ENCODE data around the gene TRAF3IP1. TPM values are rescaled to one million over a fixed set of nuclear protein-coding genes. Genes with fewer than 3 reads are reported as not detected.

The TRAF3IP1 gene
- total RNA-seq, 1 donor from 2014 or later, result 11.2 TPM

- no peak overlapping the region for H3K9ac ChIP-seq
- H3K27ac ChIP-seq, result no peak overlapping the region
- H3K27me3 Mint-ChIP-seq (ENCODE audit: insufficient read depth, low read depth), result no peaks in the 10 kb centered on the region
- no peaks in the 10 kb centered on the region for H3K4me1 ChIP-seq
- no peak overlapping the region for H2AFZ ChIP-seq (replicated peaks)
- no peak overlapping the region for H3K27ac Mint-ChIP-seq
- H3K4me3 ChIP-seq, result no peak overlapping the region
- H3K36me3 Mint-ChIP-seq, result peaks cover 10% of the 10 kb centered on the region
- H3K9me3 Mint-ChIP-seq, result no peaks in the 10 kb centered on the region
- H3K4me3 Mint-ChIP-seq, result no peak overlapping the region
- TF ChIP-seq EZH2phosphoT487 (IDR thresholded peaks at IDR 0.05) (no peak), CTCF (IDR thresholded peaks at IDR 0.05) (no peak), EZH2 (IDR thresholded peaks at IDR 0.05) (no peak)
- no peaks in the 10 kb centered on the region for H3K27me3 ChIP-seq
- H3K9me3 ChIP-seq (ENCODE audit: low read depth), result no peaks in the 10 kb centered on the region
- peaks cover 3% of the 10 kb centered on the region for H3K36me3 ChIP-seq
- H3K4me1 Mint-ChIP-seq, result peaks cover 15% of the 10 kb centered on the region
- H3K79me2 ChIP-seq (ENCODE audit: low read depth), result no peaks in the 10 kb centered on the region
- no peaks in the 10 kb centered on the region for H3F3A ChIP-seq (ENCODE audit: low read depth)
- peaks cover under 1% of the 10 kb centered on the region for H4K20me1 ChIP-seq (ENCODE audit: low read depth)
- no peak overlapping the region for H3K4me2 ChIP-seq
- DNase-seq (ENCODE audit: low spot score), result no peak
Observed at GRCh38 chr2:238350150-238350897, 30.0 kb downstream of the TRAF3IP1 start.

GRCh38 chr2:238351315-238351714 is 31.0 kb downstream of the TRAF3IP1 start:
- TF ChIP-seq EZH2phosphoT487 (IDR thresholded peaks at IDR 0.05) (no peak), CTCF (IDR thresholded peaks at IDR 0.05) (no peak), EZH2 (IDR thresholded peaks at IDR 0.05) (no peak)
- Histone ChIP-seq H3K27ac (no peak overlapping the region), H2AFZ (replicated peaks) (no peak overlapping the region), H3K9me3 (ENCODE audit: low read depth) (no peaks in the 10 kb centered on the region), H3K36me3 (peaks cover 3% of the 10 kb centered on the region), H4K20me1 (ENCODE audit: low read depth) (no peaks in the 10 kb centered on the region), H3K79me2 (ENCODE audit: low read depth) (no peaks in the 10 kb centered on the region), H3K9ac (no peak overlapping the region), H3F3A (ENCODE audit: low read depth) (no peaks in the 10 kb centered on the region), H3K4me3 (no peak overlapping the region), H3K4me2 (no peak overlapping the region), H3K27me3 (no peaks in the 10 kb centered on the region), H3K4me1 (no peaks in the 10 kb centered on the region)
- H3K27me3 Mint-ChIP-seq (ENCODE audit: insufficient read depth, low read depth), result no peaks in the 10 kb centered on the region
- H3K4me1 Mint-ChIP-seq, result peaks cover 6% of the 10 kb centered on the region
- no peaks in the 10 kb centered on the region for H3K9me3 Mint-ChIP-seq
- no peak for DNase-seq (ENCODE audit: low spot score)
- peaks cover 10% of the 10 kb centered on the region for H3K36me3 Mint-ChIP-seq
- H3K4me3 Mint-ChIP-seq, result no peak overlapping the region
- no peak overlapping the region for H3K27ac Mint-ChIP-seq

- TF ChIP-seq EZH2 (IDR thresholded peaks at IDR 0.05), result no peak
- TF ChIP-seq CTCF (IDR thresholded peaks at IDR 0.05), result no peak
- no peak for TF ChIP-seq EZH2phosphoT487 (IDR thresholded peaks at IDR 0.05)
- Mint-ChIP-seq H3K9me3 (no peaks in the 10 kb centered on the region), H3K27ac (no peak overlapping the region), H3K27me3 (ENCODE audit: insufficient read depth, low read depth) (no peaks in the 10 kb centered on the region), H3K4me1 (no peaks in the 10 kb centered on the region), H3K36me3 (peaks cover 10% of the 10 kb centered on the region), H3K4me3 (no peak overlapping the region)
- Histone ChIP-seq H3K27me3 (no peaks in the 10 kb centered on the region), H3K4me3 (no peak overlapping the region), H3K9ac (no peak overlapping the region), H2AFZ (replicated peaks) (no peak overlapping the region), H3K4me1 (no peaks in the 10 kb centered on the region), H4K20me1 (ENCODE audit: low read depth) (no peaks in the 10 kb centered on the region), H3F3A (ENCODE audit: low read depth) (no peaks in the 10 kb centered on the region), H3K4me2 (no peak overlapping the region), H3K79me2 (ENCODE audit: low read depth) (no peaks in the 10 kb centered on the region), H3K36me3 (peaks cover 3% of the 10 kb centered on the region), H3K27ac (no peak overlapping the region), H3K9me3 (ENCODE audit: low read depth) (no peaks in the 10 kb centered on the region)
- DNase-seq (ENCODE audit: low spot score), result no peak
Observed at GRCh38 chr2:238352361-238352760, 32.0 kb downstream of the TRAF3IP1 start.
